ENCODE measurements around the gene CCDC60.

CCDC60 gene

GRCh38 chr12:119446459-119446858, 111.9 kb downstream of the CCDC60 start:
- no peak for DNase-seq (ENCODE audit: low read depth, low spot score)

- no peak for DNase-seq (ENCODE audit: low read depth, low spot score)
These were observed 112.6 kb downstream of the CCDC60 start for GRCh38 chr12:119447126-119447525.

- DNase-seq (ENCODE audit: low read depth, low spot score): no peak
These were observed 113.1 kb downstream of the CCDC60 start for GRCh38 chr12:119447618-119448017.

- DNase-seq (ENCODE audit: low read depth, low spot score): no peak
These were observed 114.1 kb downstream of the CCDC60 start for GRCh38 chr12:119448611-119449131.

- DNase-seq (ENCODE audit: low read depth, low spot score): no peak
These were observed 116.2 kb downstream of the CCDC60 start for GRCh38 chr12:119450771-119451170.

GRCh38 chr12:119456824-119457223, 122.3 kb downstream of the CCDC60 start:
- DNase-seq (ENCODE audit: low read depth, low spot score): no peak

GRCh38 chr12:119457271-119457670, 122.7 kb downstream of the CCDC60 start:
- DNase-seq (ENCODE audit: low read depth, low spot score): no peak

GRCh38 chr12:119459481-119459880, 125.0 kb downstream of the CCDC60 start:
- DNase-seq (ENCODE audit: low read depth, low spot score): no peak

GRCh38 chr12:119460876-119461275, 126.3 kb downstream of the CCDC60 start:
- DNase-seq (ENCODE audit: low read depth, low spot score): no peak

GRCh38 chr12:119461636-119462214, 127.2 kb downstream of the CCDC60 start:
- DNase-seq (ENCODE audit: low read depth, low spot score): no peak

- no peak for DNase-seq (ENCODE audit: low read depth, low spot score)
These were observed 128.8 kb downstream of the CCDC60 start for GRCh38 chr12:119463211-119463926.

GRCh38 chr12:119468296-119468695, 133.8 kb downstream of the CCDC60 start:
- no peak for DNase-seq (ENCODE audit: low read depth, low spot score)

- DNase-seq (ENCODE audit: low read depth, low spot score): no peak
These were observed 141.1 kb downstream of the CCDC60 start for GRCh38 chr12:119475650-119476049.

GRCh38 chr12:119476951-119477350, 142.4 kb downstream of the CCDC60 start:
- DNase-seq (ENCODE audit: low read depth, low spot score): no peak

GRCh38 chr12:119479121-119479561, 144.6 kb downstream of the CCDC60 start:
- DNase-seq (ENCODE audit: low read depth, low spot score): no peak

- no peak for DNase-seq (ENCODE audit: low read depth, low spot score)
These were observed 146.0 kb downstream of the CCDC60 start for GRCh38 chr12:119480551-119480950.

- no peak for DNase-seq (ENCODE audit: low read depth, low spot score)
These were observed 152.1 kb downstream of the CCDC60 start for GRCh38 chr12:119486599-119487154.

- DNase-seq (ENCODE audit: low read depth, low spot score): no peak
These were observed 157.3 kb downstream of the CCDC60 start for GRCh38 chr12:119491814-119492213.

GRCh38 chr12:119500209-119500608, 165.7 kb downstream of the CCDC60 start:
- no peak for DNase-seq (ENCODE audit: low read depth, low spot score)

- DNase-seq (ENCODE audit: low read depth, low spot score): no peak
These were observed 166.5 kb downstream of the CCDC60 start for GRCh38 chr12:119501052-119501451.

GRCh38 chr12:119505001-119505400, 170.5 kb downstream of the CCDC60 start:
- no peak for DNase-seq (ENCODE audit: low read depth, low spot score)

- DNase-seq (ENCODE audit: low read depth, low spot score): no peak
These were observed 178.4 kb downstream of the CCDC60 start for GRCh38 chr12:119512772-119513497.
